ENCODE measurements around the gene DIS3L2. TPM values are rescaled to one million over a fixed set of nuclear protein-coding genes. Genes with fewer than 3 reads are reported as not detected.
A peak's percentile ranks its signal among the peaks of the same experiment; 100 is the strongest.
"Not testable (repeated sequence)": the region's sequence is repeated elsewhere in the genome, so short reads cannot be mapped to it uniquely, and the experiment has no call there.

DIS3L2 gene
- polyA plus RNA-seq, 4 donors = 31.2 to 37.7 (median 34.6) TPM

DNA sequence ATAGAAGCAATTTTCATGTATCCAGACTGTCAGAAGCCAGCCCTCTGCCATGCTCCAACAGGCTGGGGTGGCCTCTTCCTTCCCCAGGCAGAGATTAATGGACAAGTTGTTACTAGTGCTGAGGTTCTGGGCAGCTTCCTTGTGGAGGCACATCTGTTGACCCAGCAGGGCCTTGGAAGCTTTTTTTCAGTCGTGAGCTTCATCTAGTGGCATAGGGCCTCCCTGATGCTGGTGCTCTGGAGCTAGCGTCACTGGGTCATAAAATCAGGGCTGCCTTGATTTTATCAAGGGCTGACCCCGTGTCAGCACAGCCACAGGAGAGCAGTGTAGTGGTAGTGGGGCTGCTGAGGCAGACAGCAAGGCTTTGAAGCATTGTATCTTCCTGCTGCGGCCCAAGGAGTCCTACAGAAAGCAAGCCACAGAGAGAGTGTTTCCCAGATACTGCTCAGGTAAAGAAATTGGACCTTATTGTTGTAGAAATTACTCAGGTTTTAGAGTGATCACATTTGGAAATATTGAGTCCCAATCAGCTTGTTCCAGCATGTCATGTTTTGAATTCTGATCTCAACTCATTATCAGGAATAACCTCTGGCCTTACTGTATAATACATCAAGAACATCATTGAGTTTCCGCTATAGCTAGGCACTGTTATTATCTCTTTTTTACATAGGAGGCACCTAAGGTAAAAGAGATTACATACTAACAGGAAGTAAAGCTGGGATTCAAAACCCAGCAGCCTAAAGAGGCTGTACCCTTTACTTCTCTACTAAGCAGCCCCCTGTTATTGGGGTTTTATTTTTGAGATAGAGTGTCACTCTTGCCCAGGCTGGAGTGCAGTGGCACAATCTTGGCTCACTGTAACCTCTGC, 324.7 kb downstream of the DIS3L2 start:
- peak in 1 of 4 donors; percentile 16 for DNase-seq (ENCODE audit: low read depth in 4 of 4, low spot score in 3 of 4)

DNA sequence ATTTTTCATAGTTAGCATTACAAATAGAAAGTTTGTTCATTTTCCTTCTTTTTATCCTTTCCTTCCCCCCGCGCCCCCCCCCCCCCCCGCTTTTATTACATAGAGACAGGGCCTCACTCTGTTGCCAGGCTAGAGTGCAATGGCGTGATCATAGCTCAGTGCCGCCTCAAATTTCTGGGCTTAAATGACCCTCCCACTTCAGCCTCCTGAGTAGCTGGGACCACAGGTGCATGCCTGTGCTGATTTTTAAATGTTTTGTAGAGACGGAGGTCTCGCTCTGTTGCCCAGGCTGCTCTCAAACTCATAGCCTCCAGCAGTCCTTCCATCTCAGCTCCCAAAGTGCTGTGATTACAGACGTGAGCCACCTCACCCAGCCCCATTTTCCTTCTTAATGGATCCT, 325.8 kb downstream of the DIS3L2 start:
- peak in 2 of 4 donors; percentile 16 to 33 for DNase-seq (ENCODE audit: low read depth in 4 of 4, low spot score in 3 of 4)

DNA sequence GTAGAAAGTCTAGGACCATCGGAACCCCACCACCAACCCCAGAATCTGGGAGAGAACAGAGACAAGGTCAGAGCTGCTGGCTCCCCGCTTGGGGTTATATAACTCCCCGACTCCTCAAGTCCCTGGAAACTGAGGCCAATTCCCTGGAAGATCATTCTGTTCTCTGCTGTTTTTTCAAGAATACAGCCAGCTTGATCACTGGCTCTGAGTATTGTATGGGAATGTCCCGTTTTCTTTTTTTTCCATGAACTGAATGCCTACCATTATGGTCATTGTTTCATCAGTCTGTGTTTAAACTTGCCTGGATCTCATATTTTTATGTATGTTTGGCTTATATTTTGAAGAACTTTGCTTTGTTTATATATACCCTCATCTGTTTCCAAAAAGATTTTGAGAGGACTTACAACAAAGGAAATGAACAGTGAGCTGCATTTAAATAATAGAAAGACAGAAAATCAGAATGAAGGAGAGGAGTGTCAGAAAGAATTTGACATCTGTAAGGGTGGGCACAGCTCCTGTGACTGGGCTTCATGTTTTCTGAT, 327.0 kb downstream of the DIS3L2 start:
- no peak for DNase-seq (ENCODE audit: low read depth in 4 of 4, low spot score in 3 of 4)

DNA sequence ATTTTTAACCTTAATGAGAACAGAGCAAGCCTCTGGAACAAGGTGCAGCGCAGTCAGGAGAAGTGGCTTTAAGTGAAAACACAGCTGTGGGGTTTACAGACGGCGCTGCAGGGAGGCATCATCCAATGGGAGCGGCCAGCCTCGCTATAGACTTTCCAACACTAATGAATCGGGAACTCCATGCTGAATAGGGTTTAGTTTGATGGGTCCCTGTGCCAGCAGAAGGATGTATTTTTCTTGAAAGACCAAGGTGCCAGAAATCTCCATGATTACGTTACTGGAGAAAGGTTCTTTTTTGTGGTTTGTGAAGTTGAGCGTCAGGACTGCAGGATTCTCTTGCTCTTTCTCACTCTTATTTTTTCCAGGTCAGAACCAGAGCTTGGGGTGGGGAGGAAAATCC, 329.2 kb downstream of the DIS3L2 start:
- DNase-seq (ENCODE audit: low read depth in 4 of 4, low spot score in 3 of 4) = no peak

DNA sequence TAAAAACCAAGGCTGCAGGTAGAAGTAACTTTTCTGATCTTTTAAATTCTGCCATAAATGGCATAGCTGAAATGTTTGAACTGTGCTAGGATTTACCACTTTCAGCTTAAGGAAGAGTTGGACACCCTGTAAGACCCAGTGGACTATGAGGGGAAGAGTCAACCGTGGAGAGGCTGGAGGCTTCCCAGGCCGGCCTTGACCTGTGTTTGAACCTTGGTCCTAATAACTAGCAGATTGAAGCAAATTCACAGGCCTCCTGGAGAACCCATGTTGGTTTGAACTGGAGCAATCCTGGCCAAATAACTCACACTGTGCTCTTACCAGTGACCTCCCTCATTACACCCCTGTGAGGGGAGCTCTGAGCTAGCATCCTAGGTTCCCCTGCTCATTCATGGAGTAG, 329.8 kb downstream of the DIS3L2 start:
- DNase-seq (ENCODE audit: low read depth in 4 of 4, low spot score in 3 of 4) = no peak

DNA sequence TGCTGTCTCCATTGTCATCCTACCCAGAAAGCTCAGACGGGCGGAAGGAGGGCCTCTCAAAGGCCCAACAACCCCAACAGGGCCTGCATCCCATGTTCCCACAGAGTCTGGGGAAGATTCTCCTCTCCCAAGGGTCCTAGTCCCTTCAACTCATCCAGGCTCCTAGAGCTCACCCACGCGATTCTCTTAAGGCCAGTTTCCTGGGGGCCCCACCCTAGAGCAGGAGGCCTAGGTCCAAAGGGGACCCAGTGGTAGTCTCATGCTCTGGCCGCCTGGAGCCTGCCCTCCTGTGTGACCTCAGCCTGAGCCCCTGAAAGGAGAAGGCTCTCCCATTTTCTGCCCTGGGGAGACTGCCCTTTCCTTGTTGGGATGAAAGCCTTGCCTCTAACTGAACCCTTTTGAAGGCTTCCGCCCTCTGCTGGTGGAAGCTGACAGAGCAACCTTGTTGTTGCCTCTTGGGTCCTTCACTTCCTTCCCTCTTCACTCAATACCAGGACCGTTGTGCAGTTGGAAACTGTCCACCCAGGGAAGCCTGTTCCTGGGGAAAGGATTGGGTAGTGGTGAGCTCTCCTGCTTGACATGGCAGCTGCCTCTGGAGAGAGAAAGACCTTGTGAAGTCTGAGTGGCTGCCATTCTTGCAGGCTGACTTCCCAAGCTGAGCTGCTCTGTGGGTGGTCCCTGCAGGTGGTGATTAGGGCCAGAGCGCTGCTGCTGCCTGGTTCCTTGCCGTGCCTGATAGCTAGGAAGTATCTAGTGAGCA, 331.1 kb downstream of the DIS3L2 start:
- DNase-seq (ENCODE audit: low read depth in 4 of 4, low spot score in 3 of 4) = no peak

DNA sequence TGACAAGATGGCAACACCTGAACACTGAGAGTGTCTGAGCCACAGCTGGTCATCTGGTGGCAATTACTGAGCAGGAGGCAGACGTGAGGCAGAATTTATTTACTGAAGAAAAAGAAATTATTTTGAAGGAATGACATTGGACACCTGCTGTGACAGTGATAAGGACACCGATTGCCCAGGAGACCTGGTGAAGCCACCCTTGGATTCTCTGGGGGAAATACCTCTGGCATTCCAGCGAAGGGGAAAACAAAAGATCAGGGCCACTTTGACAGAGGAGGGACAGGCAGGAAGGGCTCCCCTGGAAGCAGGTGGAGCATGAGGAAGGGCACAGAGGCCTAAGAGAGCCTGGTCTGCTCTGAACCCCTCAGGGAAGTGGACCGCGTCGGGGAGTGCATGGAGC, 331.7 kb downstream of the DIS3L2 start:
- no peak for DNase-seq (ENCODE audit: low read depth in 4 of 4, low spot score in 3 of 4)

DNA sequence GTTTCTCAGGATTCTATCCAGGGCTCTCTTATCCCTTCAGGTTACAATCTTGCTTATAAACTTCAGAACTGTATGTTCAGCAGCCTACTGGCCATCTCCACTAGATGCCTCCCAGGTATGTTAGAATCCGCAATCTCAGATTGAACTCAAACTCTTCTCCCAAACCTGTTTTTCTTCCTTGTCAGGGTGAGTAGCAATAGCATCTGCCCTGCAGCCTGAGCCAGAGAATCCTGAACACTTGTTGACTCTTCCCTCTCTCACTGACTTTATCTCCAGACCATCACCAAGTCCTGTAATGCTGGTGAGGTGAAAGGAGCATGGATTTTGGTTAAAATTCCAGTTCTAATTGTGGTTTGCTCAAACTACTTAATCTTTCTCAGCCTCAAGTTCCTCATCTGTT, 334.5 kb downstream of the DIS3L2 start:
- no peak for DNase-seq (ENCODE audit: low read depth in 4 of 4, low spot score in 3 of 4)

DNA sequence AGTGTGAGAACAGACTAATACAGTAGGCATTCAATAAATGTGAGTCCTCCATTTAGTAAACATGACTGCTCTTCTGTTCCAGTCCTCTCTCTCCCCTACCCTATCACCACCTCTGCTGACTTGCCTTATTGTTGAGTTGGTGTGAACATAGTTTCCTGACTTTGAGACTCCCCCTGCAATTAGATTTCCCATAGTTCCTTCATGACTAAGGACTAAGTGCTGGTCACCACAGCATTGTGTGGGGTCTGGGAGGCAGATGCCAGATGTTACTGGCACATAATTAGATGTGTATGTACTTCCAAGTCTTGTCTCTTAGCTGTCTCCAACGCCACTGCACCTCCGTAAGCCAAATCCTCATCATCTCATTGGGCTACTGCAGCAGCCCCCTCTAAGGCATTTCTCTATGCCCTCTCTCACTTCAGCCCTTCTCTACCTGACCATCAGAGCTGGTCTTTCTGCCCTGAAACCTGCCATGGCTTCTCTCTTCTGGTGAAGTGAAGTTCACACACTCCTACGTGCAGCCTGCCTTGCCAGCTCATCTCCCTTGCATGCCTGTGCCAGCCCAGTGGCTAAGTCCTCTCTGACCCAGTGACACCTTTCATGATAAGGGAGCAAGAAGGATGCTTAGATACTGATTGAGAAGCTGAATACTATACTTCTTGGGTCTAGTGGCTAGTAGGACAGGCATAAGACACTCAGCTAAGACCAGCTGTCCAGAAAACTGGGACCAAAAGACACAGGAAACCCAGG, 335.4 kb downstream of the DIS3L2 start:
- DNase-seq (ENCODE audit: low read depth in 4 of 4, low spot score in 3 of 4) = no peak

DNA sequence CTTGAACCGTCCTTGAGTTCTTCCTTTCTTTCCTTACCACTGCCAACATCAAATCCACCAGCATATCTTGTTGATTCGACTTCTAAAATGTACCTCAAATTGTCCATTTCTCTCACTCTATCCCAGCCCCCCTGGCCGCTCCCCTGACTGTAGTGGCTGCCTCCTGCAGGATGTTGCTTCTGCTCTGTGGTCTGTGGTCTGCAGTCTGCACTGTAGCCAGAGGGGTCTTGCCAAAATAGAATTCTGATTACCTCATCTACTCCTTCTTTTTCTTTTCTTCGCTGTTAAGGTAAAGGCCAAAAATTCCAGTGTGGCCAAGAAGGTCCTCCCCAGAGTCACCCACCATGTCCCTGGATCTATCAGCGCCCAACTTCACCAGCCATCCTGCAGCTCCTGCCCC, 337.6 kb downstream of the DIS3L2 start:
- DNase-seq (ENCODE audit: low read depth in 4 of 4, low spot score in 3 of 4) = no peak

DNA sequence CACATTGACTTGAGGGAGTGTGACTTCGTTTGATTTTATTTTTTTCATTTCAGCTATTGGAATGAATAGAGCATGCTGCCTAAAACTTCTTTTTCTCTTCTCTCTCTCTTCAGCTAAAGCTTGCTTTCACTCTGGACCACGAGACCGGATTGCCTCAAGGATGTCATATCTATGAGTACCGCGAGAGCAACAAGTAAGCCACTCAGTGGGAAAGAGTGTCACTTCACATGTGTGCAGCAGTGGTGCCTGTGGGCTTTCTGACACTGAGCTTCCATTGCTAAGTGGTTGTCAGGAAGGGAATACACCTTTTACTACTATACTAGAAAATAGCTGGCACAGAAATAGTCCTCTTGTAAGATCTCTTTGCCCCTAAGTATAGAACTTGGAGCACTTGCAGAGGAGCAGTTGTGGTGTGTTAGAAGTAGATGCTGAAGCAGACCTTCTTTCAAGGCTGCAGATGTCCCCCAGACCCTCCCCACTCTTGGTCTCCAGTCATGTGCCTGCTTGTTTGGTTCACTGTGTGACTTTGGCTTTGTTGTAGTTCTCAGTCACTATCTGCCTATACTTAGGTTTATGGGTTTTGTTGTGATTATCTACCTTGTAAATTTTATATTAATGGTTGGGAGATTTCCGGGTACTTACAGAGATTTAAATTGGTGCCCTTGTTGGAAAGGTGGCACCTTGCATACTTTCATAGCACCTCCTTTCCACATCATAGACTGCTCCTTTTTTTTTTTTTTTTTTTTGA, 338.6 kb downstream of the DIS3L2 start:
- DNase-seq (ENCODE audit: low read depth in 4 of 4, low spot score in 3 of 4) = no peak

DNA sequence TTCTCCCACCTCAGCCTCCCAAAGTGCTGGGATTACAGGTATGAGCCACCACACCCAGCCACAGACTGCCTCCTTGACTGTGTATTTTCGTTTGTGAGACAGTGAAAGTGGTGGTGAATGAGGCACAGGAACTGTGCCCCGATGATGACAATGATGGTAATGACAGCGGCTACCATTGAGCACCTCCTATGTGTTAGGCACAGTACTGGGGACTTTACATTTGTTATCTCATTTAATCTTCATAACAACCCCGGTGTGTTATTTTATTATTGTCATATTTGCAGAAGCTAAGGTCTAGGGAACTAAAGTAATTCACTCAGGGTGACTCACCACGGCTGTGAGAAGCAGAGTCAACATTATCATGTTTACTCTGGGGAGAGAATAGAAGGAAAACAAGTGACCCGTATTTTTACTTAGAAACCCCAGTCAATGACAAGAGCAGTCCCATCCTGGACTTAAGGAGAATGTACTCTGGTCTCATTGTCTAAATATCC, 339.4 kb downstream of the DIS3L2 start:
- no peak for DNase-seq (ENCODE audit: low read depth in 4 of 4, low spot score in 3 of 4)

DNA sequence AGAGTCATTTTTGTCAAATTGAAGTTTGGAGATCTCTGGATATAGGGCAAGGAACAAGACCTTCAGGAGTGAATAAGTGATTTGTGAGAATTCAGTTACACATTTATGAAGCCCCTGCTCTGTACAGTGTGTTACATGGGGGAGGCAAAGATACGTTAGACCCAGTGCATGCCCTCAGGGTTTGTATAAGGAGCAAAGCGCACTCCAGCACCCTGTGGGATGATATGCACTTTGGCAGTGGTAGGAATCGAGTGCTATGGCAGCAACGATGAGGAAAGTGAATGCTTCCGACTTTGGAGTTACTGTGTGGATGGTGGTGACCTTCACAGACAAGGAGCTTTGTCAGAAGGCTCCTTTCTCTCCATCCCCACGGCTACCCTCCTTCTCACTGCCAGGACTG, 342.7 kb downstream of the DIS3L2 start:
- no peak for DNase-seq (ENCODE audit: low read depth in 4 of 4, low spot score in 3 of 4)

DNA sequence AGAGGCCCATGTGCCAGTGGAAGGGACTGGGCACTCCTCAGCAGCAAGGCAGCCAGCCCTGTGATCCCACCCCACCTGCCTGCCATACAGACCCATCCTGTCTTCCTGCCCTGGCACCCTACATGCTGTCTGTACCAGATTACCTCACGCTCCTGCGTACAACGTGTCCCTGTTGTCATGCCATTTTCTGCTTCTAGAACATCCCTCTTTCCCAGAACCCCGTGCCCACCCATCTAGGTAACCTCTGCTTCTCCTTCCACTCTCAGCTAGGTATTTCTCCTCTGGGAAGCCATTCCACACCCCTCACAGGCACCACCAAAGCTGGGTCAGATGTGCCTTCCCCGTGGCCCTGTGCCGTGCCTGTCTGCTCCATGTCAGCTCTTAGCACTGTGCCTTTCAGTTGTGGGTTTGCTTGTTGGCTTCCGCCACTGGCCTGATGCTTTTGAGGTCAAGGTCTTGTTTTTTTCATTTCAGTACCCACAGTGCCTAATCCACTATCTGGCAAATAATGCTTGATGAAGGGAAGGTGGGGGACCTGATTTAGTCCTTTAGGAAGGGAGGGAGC, 345.3 kb downstream of the DIS3L2 start:
- no peak for DNase-seq (ENCODE audit: low read depth in 4 of 4, low spot score in 3 of 4)

DNA sequence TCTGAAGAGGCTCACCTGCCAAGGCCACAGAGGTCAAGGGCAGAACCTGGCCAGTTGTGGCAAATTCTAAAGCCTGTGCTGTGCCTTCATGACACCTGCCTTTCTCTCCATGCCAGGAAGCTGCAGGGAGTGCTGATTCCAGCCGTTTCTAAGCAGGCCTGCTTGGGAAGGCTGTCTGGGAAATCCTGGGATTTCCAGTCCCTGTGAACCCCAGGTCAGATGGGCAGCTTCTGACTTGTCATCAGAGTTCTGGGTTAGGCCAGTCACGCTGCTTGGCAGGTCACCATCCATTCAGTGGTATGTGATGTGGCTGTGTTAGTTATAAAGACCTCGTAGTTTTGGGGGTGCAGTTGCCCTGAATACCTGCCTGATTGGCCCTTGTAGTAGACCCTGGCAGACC, 346.3 kb downstream of the DIS3L2 start:
- DNase-seq (ENCODE audit: low read depth in 4 of 4, low spot score in 3 of 4) = no peak

DNA sequence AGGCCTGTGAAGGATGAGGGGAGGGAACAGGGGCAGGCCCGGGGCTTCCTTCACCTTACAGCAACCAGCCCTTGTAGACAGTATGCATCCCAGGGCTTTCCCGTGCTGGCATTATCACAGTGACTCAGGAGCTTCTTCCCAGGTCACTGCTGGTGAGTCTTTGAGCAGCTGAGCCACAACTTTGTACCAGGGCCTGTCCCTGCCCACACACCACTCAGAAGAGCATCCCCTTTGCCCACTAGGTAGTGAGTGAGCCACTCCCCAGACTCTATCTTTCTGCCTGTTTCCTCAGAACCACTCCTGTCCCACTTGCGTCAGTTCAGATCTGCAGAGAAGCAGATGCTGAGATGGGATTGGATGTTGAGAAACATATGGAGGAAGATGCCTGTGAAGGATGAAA, 347.5 kb downstream of the DIS3L2 start:
- no peak for DNase-seq (ENCODE audit: low read depth in 4 of 4, low spot score in 3 of 4)

DNA sequence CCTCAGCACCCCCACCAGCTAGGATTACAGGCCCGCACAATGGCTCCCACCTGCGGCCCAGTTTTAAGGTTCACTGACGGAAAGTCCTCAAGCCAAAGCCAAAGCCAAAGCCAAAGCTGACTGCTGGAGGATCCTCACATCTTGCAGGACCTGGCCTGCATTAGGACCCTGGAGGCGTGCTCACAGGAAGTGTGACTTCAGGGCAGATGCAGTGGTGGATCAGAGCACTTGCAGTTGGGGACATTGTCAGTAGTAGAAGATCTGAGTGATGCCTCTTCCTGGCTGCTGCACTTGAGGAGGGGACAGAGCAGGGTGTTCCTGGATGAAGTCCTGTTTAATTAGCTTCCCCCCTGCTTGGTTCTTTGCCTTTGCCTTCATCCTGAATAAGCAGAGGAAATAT, 348.1 kb downstream of the DIS3L2 start:
- DNase-seq (ENCODE audit: low read depth in 4 of 4, low spot score in 3 of 4) = no peak

DNA sequence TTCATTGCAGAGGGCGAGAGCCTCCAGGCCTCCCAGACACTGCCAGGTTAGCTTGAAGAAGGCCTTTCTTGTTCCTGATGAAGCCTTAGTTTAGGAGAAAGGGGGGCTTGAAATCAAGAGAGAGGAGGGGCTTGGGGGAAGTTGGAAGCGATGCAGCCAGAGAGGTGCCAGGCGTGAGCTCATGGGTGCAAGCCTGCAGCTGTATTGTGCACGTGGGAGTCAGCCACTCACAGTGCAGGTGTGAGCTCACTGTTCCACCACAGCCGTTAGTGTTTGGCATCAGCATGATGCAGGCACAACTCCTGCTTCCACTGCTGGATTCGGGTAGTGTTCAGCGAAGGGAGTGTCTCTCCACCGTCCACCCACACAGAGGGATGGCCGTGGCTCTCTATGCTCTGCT, 348.6 kb downstream of the DIS3L2 start:
- DNase-seq (ENCODE audit: low read depth in 4 of 4, low spot score in 3 of 4) = no peak

DNA sequence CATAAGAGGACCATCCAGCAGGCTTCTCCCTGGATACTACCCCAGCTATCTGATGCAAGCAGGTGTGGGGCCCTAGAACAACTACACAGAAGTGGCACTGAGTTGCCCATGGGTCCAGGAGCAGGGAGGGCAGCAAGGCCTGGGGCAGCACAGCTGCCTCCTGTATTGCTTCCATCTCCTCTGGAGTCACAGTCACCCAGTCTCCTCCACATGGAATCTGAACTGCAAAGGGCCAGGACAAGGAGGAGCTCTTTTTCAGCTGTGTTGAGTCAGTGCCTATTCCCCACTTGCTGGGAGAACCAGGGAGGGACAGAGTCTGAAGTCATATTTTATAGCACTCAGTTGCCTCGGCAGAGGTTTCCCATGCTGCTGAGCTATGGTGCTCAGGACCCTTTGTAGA, 349.2 kb downstream of the DIS3L2 start:
- DNase-seq (ENCODE audit: low read depth in 4 of 4, low spot score in 3 of 4) = no peak

DNA sequence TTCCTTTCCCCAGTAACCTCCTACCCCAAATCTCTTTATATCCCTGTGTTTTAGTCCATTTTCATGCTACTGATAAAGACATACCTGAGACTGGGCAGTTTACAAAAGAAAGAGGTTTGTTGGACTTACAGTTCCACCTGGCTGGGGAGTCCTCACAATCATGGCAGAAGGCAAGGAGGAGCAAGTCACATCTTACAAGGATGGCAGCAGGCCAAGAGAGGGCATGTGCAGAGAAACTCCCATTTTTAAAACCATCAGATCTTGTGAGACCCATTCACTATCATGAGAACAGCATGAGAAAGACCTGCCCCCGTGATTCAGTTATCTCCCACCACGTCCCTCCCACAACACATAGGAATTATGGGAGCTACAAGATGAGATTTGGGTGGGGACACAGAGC, 352.1 kb downstream of the DIS3L2 start:
- not testable (repeated sequence) for DNase-seq (ENCODE audit: low read depth in 4 of 4, low spot score in 3 of 4)
